H9 (cell line): Measurements from ENCODE around the gene GLIPR2. TPM values are rescaled to one million over a fixed set of nuclear protein-coding genes. Genes with fewer than 3 reads are reported as not detected.

Experiments
- DNase-seq: peaks from one replicate; pipeline ENCODE4 v3.0.0-alpha.2; 2017
- H2AFZ ChIP-seq: one replicate; pipeline ENCODE4 v1.6.1; 2013; ENCODE audit warnings: mild to moderate bottlenecking, low read length, control low read depth, moderate library complexity
- H2AK5ac ChIP-seq: 2 replicates; pipeline ENCODE4 v1.6.1; 2013; ENCODE audit warnings: low read length, control low read depth, mixed read lengths; ENCODE audit not compliant: insufficient read length
- H2BK120ac ChIP-seq: one replicate; pipeline ENCODE4 v1.6.1; 2013; ENCODE audit warnings: low read depth, mild to moderate bottlenecking, low read length, control low read depth, inconsistent platforms; ENCODE audit not compliant: poor library complexity, severe bottlenecking
- H2BK12ac ChIP-seq: 2 replicates; pipeline ENCODE4 v1.6.1; 2013; ENCODE audit warnings: low read length, control low read depth, mixed read lengths, low read depth; ENCODE audit not compliant: insufficient read length
- H2BK15ac ChIP-seq: 2 replicates; pipeline ENCODE4 v1.6.1; 2013; ENCODE audit warnings: low read depth, low read length, control low read depth
- H2BK20ac ChIP-seq: one replicate; pipeline ENCODE4 v1.6.1; 2013; ENCODE audit warnings: low read depth, mild to moderate bottlenecking, low read length, control low read depth, inconsistent platforms; ENCODE audit not compliant: poor library complexity, severe bottlenecking
- H2BK5ac ChIP-seq: 2 replicates; pipeline ENCODE4 v1.6.1; 2013; ENCODE audit warnings: low read length, control low read depth, mixed read lengths; ENCODE audit not compliant: insufficient read length
- H3K14ac ChIP-seq: 2 replicates; pipeline ENCODE4 v1.6.1; 2013; ENCODE audit warnings: low read length, control low read depth; ENCODE audit not compliant: insufficient read depth
- H3K18ac ChIP-seq: 2 replicates; pipeline ENCODE4 v1.6.1; 2013; ENCODE audit warnings: low read depth, mild to moderate bottlenecking, mixed read lengths, low read length, control low read depth; ENCODE audit not compliant: insufficient read length
- H3K23ac ChIP-seq: 2 replicates; pipeline ENCODE4 v1.6.1; 2013; ENCODE audit warnings: low read length, control low read depth, mixed read lengths, low read depth; ENCODE audit not compliant: insufficient read length
- H3K23me2 ChIP-seq: 2 replicates; pipeline ENCODE4 v1.6.1; 2013; ENCODE audit warnings: low read depth, mild to moderate bottlenecking, mixed read lengths, low read length, control low read depth; ENCODE audit not compliant: insufficient read length, poor library complexity, severe bottlenecking
- H3K27ac ChIP-seq: 2 replicates; pipeline ENCODE4 v1.5.1; 2013; ENCODE audit warnings: low read length, control low read depth, mixed read lengths, low read depth; ENCODE audit not compliant: insufficient read length
- H3K27me3 ChIP-seq: 2 replicates; pipeline ENCODE4 v1.6.1; 2013; ENCODE audit warnings: low read length, control low read depth, inconsistent platforms; ENCODE audit not compliant: insufficient read depth
- H3K4ac ChIP-seq: 2 replicates; pipeline ENCODE4 v1.6.1; 2013; ENCODE audit warnings: low read depth, mild to moderate bottlenecking, control low read depth, inconsistent platforms, low read length, moderate library complexity
- H3K4me1 ChIP-seq: 2 replicates; pipeline ENCODE4 v1.6.1; 2013; ENCODE audit warnings: low read length, control low read depth, inconsistent platforms; ENCODE audit not compliant: insufficient read depth
- H3K4me2 ChIP-seq: 2 replicates; pipeline ENCODE4 v1.6.1; 2013; ENCODE audit warnings: low read length, control low read depth, mixed read lengths; ENCODE audit not compliant: insufficient read length, insufficient read depth
- H3K56ac ChIP-seq: 2 replicates; pipeline ENCODE4 v1.6.1; 2013; ENCODE audit warnings: low read depth, mild to moderate bottlenecking, mixed read lengths, low read length, control low read depth; ENCODE audit not compliant: insufficient read length
- H3K79me1 ChIP-seq: 2 replicates; pipeline ENCODE4 v1.6.1; 2013; ENCODE audit warnings: low read depth, mild to moderate bottlenecking, moderate library complexity, low read length, control low read depth, inconsistent platforms; ENCODE audit not compliant: insufficient read depth, poor library complexity, severe bottlenecking
- H3K79me2 ChIP-seq: 2 replicates; pipeline ENCODE4 v1.6.1; 2013; ENCODE audit warnings: low read length, control low read depth, inconsistent platforms; ENCODE audit not compliant: insufficient read depth
- H3K9ac ChIP-seq: 2 replicates; pipeline ENCODE4 v1.6.1; 2013; ENCODE audit warnings: low read length, control low read depth, mixed read lengths; ENCODE audit not compliant: insufficient read length; ENCODE audit errors: extremely low read depth
- H3K9me3 ChIP-seq: one replicate; pipeline ENCODE4 v1.6.1; 2013; ENCODE audit warnings: low read depth, low read length, inconsistent platforms; ENCODE audit not compliant: control insufficient read depth
- H3T11ph ChIP-seq: one replicate; pipeline ENCODE4 v1.6.1; 2013; ENCODE audit warnings: mild to moderate bottlenecking, low read length, control low read depth, inconsistent platforms
- H4K20me1 ChIP-seq: one replicate; pipeline ENCODE4 v1.6.1; 2013; ENCODE audit not compliant: control insufficient read depth, insufficient read length, insufficient read depth
- H4K5ac ChIP-seq: 2 replicates; pipeline ENCODE4 v1.6.1; 2013; ENCODE audit warnings: low read depth, mild to moderate bottlenecking, mixed read lengths, low read length, control low read depth; ENCODE audit not compliant: insufficient read length
- H4K8ac ChIP-seq: replicated peaks from 2 replicates; pipeline ENCODE4 v1.6.1; 2013; ENCODE audit warnings: low read length, control low read depth, mixed read lengths, low read depth; ENCODE audit not compliant: insufficient read length
- H4K91ac ChIP-seq: 2 replicates; pipeline ENCODE4 v1.6.1; 2013; ENCODE audit warnings: low read depth, mild to moderate bottlenecking, moderate library complexity, mixed read lengths, low read length, control low read depth; ENCODE audit not compliant: insufficient read length
- H3K27ac Mint-ChIP-seq, 3 experiments: 2 replicates in 2 of 3; 3 replicates in 1 of 3; pipeline ENCODE4 v1.8.0; 2020 to 2021; ENCODE audit warnings: mixed read lengths in 3 of 3, mild to moderate bottlenecking in 1 of 3, moderate library complexity in 1 of 3
- H3K27me3 Mint-ChIP-seq: 2 replicates; pipeline ENCODE4 v1.8.0; 2021; ENCODE audit warnings: low read depth, mild to moderate bottlenecking, moderate library complexity, mixed read lengths
- H3K36me3 Mint-ChIP-seq, 3 experiments: 2 replicates in 2 of 3; 3 replicates in 1 of 3; pipeline ENCODE4 v1.8.0; 2020 to 2021; ENCODE audit warnings: low read depth in 3 of 3, mixed read lengths in 3 of 3; ENCODE audit not compliant: insufficient read depth in 1 of 3
- H3K4me1 Mint-ChIP-seq, 2 experiments: 2 replicates each; pipeline ENCODE4 v1.8.0; 2020; ENCODE audit warnings: mixed read lengths in 2 of 2
- H3K4me3 Mint-ChIP-seq, 2 experiments: 2 replicates in 1 of 2; 3 replicates in 1 of 2; pipeline ENCODE4 v1.8.0; 2020 to 2021; ENCODE audit warnings: mild to moderate bottlenecking in 2 of 2, mixed read lengths in 2 of 2, moderate library complexity in 1 of 2
- H3K9me3 Mint-ChIP-seq, 2 experiments: 2 replicates in 1 of 2; 3 replicates in 1 of 2; pipeline ENCODE4 v1.8.0; 2020; ENCODE audit warnings: mild to moderate bottlenecking in 2 of 2, mixed read lengths in 2 of 2, moderate library complexity in 1 of 2
- WGBS: extraction: QIAGEN DNeasy Blood & Tissue Kit; methylation state at CpG from one replicate; pipeline ENCODE4 v1.1.7; 2013; ENCODE audit warnings: missing lambda C conversion rate, low lambda C conversion rate, mixed read lengths; ENCODE audit not compliant: insufficient read length; ENCODE audit errors: extremely low coverage; 5-methylcytosine and 5-hydroxymethylcytosine counted together
- total RNA-seq: library from RNA; stranded (reverse); gene quantifications from 2 replicates; pipeline ENCODE4 v1.2.1, GENCODE V29; 2021
- TF ChIP-seq, protein P1 (sequence below): fragments of 200-600 bp; sonication (generic); conservative IDR thresholded peaks from 3 replicates; pipeline ENCODE4 v1.8.0; 2021; ENCODE audit warnings: antibody characterized with exemption, mild to moderate bottlenecking

The GLIPR2 gene
- total RNA-seq, 1 experiment from 2014 or later, result 10.0 TPM

DNA sequence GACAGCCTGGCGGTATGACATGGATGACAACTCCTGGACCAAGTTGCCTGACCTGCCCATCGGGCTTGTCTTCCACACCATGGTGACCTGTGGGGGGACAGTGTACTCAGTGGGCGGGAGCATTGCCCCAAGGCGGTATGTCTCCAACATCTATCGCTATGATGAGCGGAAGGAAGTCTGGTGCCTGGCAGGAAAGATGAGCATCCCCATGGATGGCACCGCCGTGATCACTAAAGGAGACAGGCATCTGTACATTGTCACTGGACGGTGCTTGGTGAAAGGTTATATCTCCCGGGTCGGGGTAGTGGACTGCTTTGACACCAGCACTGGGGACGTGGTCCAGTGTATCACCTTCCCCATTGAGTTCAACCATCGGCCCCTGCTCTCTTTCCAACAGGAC is 34.0 kb downstream of the GLIPR2 start:
- Histone ChIP-seq H4K91ac (no peak overlapping the region), H3K9me3 (no peaks in the 10 kb centered on the region), H4K5ac (no peak overlapping the region), H2AFZ (no peak overlapping the region), H3K79me2 (no peaks in the 10 kb centered on the region), H2BK20ac (no peak overlapping the region), H2BK12ac (no peak overlapping the region), H3T11ph (no peak overlapping the region), H2AK5ac (no peak overlapping the region), H3K4me2 (no peak overlapping the region), H3K79me1 (no peaks in the 10 kb centered on the region), H2BK15ac (no peak overlapping the region), H4K20me1 (no peaks in the 10 kb centered on the region), H3K23me2 (no peaks in the 10 kb centered on the region), H3K18ac (no peak overlapping the region), H2BK5ac (no peak overlapping the region), H3K27ac (no peak overlapping the region), H3K14ac (no peak overlapping the region), H3K27me3 (no peaks in the 10 kb centered on the region), H2BK120ac (no peak overlapping the region), H3K23ac (no peak overlapping the region), H3K56ac (no peak overlapping the region), H3K4me1 (no peaks in the 10 kb centered on the region), H3K4ac (no peak overlapping the region), H3K9ac (no peak overlapping the region), H4K8ac (no peak overlapping the region)
- H3K27me3 Mint-ChIP-seq, result peaks cover 28% of the 10 kb centered on the region
- no peak overlapping the region for H3K27ac Mint-ChIP-seq
- peaks cover 6 to 8% of the 10 kb centered on the region in 2 experiments; a peak in 3 of 4 replicates for H3K4me1 Mint-ChIP-seq
- no peaks in the 10 kb centered on the region for H3K36me3 Mint-ChIP-seq
- H3K4me3 Mint-ChIP-seq, result no peak overlapping the region
- no peaks in the 10 kb centered on the region for H3K9me3 Mint-ChIP-seq
- TF ChIP-seq, protein P1, sequence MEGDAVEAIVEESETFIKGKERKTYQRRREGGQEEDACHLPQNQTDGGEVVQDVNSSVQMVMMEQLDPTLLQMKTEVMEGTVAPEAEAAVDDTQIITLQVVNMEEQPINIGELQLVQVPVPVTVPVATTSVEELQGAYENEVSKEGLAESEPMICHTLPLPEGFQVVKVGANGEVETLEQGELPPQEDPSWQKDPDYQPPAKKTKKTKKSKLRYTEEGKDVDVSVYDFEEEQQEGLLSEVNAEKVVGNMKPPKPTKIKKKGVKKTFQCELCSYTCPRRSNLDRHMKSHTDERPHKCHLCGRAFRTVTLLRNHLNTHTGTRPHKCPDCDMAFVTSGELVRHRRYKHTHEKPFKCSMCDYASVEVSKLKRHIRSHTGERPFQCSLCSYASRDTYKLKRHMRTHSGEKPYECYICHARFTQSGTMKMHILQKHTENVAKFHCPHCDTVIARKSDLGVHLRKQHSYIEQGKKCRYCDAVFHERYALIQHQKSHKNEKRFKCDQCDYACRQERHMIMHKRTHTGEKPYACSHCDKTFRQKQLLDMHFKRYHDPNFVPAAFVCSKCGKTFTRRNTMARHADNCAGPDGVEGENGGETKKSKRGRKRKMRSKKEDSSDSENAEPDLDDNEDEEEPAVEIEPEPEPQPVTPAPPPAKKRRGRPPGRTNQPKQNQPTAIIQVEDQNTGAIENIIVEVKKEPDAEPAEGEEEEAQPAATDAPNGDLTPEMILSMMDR, result no peak
- DNase-seq, result no peak
- WGBS, result no CpG with 5 or more reads among the region's 13 CpGs
